C4-2B (cell line): Measurements from ENCODE around the gene ATP5PO.

Experiments used
- CTCF ChIP-seq: fragments of 450-650 bp; conservative IDR thresholded peaks from 2 replicates; pipeline ENCODE4 v1.5.1; 2017; ENCODE audit warnings: mild to moderate bottlenecking
- ZFX ChIP-seq: fragments of 450-650 bp; IDR thresholded peaks from 2 replicates; pipeline ENCODE4 v1.6.1; 2017

DNA sequence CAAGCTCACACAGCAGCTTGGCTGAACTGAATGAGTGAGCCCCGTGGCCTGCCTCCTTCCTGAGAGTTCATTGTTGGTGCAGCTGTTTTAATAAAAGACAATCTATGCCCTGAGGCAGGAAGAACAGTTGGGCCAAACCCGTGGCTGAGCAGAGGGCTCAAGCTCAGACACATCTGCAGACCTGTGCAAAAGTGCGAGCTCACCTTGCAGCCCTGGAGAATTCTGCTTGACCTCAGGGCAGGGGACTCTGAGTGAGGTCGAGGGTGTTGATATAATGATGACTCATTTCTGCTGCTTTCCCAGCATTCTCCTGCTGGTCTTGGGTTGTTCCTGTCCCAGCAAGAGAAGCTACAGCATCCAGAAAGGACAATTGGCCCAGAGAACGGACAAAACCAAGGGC, 61.0 kb downstream of the ATP5PO start:
- TF ChIP-seq CTCF = no peak
- TF ChIP-seq ZFX = no peak
